HepG2 (cell line): ENCODE measurements around the gene NTRK2. TPM values are rescaled to one million over a fixed set of nuclear protein-coding genes. Genes with fewer than 3 reads are reported as not detected.

Source experiments
- ATAC-seq: fragments of 200-7000 bp; cut with Tn5 transposase; 3 replicates; pipeline ENCODE4 v1.9.1; 2020; ENCODE audit warnings: mild to moderate bottlenecking, moderate library complexity
- BruUV-seq: library from RNA; stranded (reverse); fragments of 400-500 nt; replicated peaks from 2 replicates; lab custom pipeline; 2021; lab: Mats Ljungman, UMichigan
- CTCF ChIA-PET: fragments of 300-600 bp; formaldehyde crosslinking; extraction: SDS; loops from one replicate; lab custom pipeline; 2021; ENCODE audit warnings: low total read pairs, inconsistent platforms, low intra/inter-chr PET ratio; lab: Yijun Ruan, JAX
- POLR2A ChIA-PET: fragments of 350-600 bp; sonication (Branson Sonifier 250); formaldehyde crosslinking; loops from one replicate; lab custom pipeline; 2020; ENCODE audit warnings: antibody characterized with exemption, inconsistent platforms; lab: Yijun Ruan, JAX
- DNase-seq: peaks from one replicate; pipeline ENCODE4 v3.0.0-alpha.2; 2015; ENCODE audit warnings: low spot score
- FAIRE-seq: peaks from 3 replicates; lab custom pipeline; 2011; peaks lifted over from hg19 to GRCh38; lab: Jason Lieb, UNC
- H2AFZ ChIP-seq: one replicate; pipeline ENCODE4 v1.6.1; 2011; ENCODE audit warnings: low read length, inconsistent platforms
- H3K27ac ChIP-seq: fragments of 300-600 bp; 3 replicates; pipeline ENCODE4 v1.8.0; 2011; ENCODE audit warnings: mixed run types, mild to moderate bottlenecking, mixed read lengths, low read length, inconsistent platforms; ENCODE audit not compliant: insufficient read depth; ENCODE audit errors: extremely low read length
- H3K27me3 ChIP-seq, 2 experiments: fragments of 200-600 bp in 1 of 2; 2 replicates in 1 of 2; 3 replicates in 1 of 2; pipeline versions ENCODE4 v1.6.0 to v1.8.0; 2011; ENCODE audit warnings: low read length in 2 of 2, mild to moderate bottlenecking in 2 of 2, moderate library complexity in 2 of 2, inconsistent platforms in 1 of 2; ENCODE audit not compliant: insufficient read depth in 2 of 2, control insufficient read depth in 1 of 2
- H3K36me3 ChIP-seq, 2 experiments: fragments of 200-600 bp in 1 of 2; replicated peaks in 1 of 2; 2 replicates in 1 of 2; 3 replicates in 1 of 2; pipeline versions ENCODE4 v1.5.1 to v1.8.0; 2011; ENCODE audit warnings: low read length in 2 of 2, inconsistent platforms in 1 of 2; ENCODE audit not compliant: insufficient read depth in 2 of 2, control insufficient read depth in 1 of 2
- H3K4me1 ChIP-seq: 2 replicates; pipeline ENCODE4 v1.5.1; 2012; ENCODE audit warnings: low read length, inconsistent platforms; ENCODE audit not compliant: insufficient read depth
- H3K4me2 ChIP-seq: 2 replicates; pipeline ENCODE4 v1.6.0; 2011; ENCODE audit warnings: low read depth, low read length, inconsistent platforms
- H3K4me3 ChIP-seq, 3 experiments: fragments of 200-600 bp in 1 of 3; sonication (generic), shearing (Covaris generic) in 1 of 3; replicated peaks in 1 of 3; 2 replicates each; pipeline ENCODE4 v1.5.1; 2011 to 2016; ENCODE audit warnings: low read length in 3 of 3, inconsistent platforms in 2 of 3, low read depth in 2 of 3, mild to moderate bottlenecking in 2 of 3, control low read depth in 1 of 3, mixed read lengths in 1 of 3; ENCODE audit not compliant: insufficient read depth in 1 of 3
- H3K79me2 ChIP-seq: one replicate; pipeline ENCODE4 v1.6.1; 2011; ENCODE audit warnings: low read length, inconsistent platforms; ENCODE audit not compliant: insufficient read depth
- H3K9ac ChIP-seq: 2 replicates; pipeline ENCODE4 v1.6.0; 2011; ENCODE audit warnings: mild to moderate bottlenecking, low read depth, low read length, inconsistent platforms; ENCODE audit not compliant: insufficient read depth
- H3K9me3 ChIP-seq: 2 replicates; pipeline ENCODE4 v1.5.1; 2012; ENCODE audit warnings: mild to moderate bottlenecking, low read length
- H4K20me1 ChIP-seq: 2 replicates; pipeline ENCODE4 v1.6.0; 2011; ENCODE audit warnings: inconsistent platforms, mild to moderate bottlenecking, low read length, moderate library complexity; ENCODE audit not compliant: insufficient read depth
- CBX2 ChIP-seq, 2 experiments: fragments of 200-600 bp in 1 of 2; sonication (generic); formaldehyde crosslinking in 1 of 2; IDR thresholded peaks; 2 replicates each; pipeline versions ENCODE4 v1.7.0 to v1.8.1; 2018 to 2022; ENCODE audit warnings: low read depth in 2 of 2, low read length in 1 of 2, mild to moderate bottlenecking in 1 of 2, missing genetic modification reagents in 1 of 2
- ERF ChIP-seq: IDR thresholded peaks from 2 replicates; pipeline ENCODE4 v1.6.1; 2018; ENCODE audit warnings: missing biosample characterization, missing genetic modification reagents
- FLYWCH1 ChIP-seq: sonication (generic); formaldehyde crosslinking; IDR thresholded peaks from 2 replicates; pipeline ENCODE4 v1.8.1; 2023; ENCODE audit warnings: mild to moderate bottlenecking, missing genetic modification reagents
- FOXA3 ChIP-seq: IDR thresholded peaks from 2 replicates; pipeline ENCODE4 v1.6.1; 2016; ENCODE audit warnings: missing genetic modification reagents, missing compliant biosample characterization
- KLF11 ChIP-seq: IDR thresholded peaks from 2 replicates; pipeline ENCODE4 v1.6.1; 2016; ENCODE audit warnings: missing compliant biosample characterization
- MED1 ChIP-seq: sonication (generic); formaldehyde crosslinking; IDR thresholded peaks from 2 replicates; pipeline ENCODE4 v1.4.0; 2020; ENCODE audit warnings: missing genetic modification reagents
- MYC ChIP-seq: sonication (generic); formaldehyde crosslinking; IDR thresholded peaks from 2 replicates; pipeline ENCODE4 v1.9.0; 2021; ENCODE audit warnings: missing genetic modification reagents, borderline replicate concordance
- NBN ChIP-seq: fragments of 450-650 bp; conservative IDR thresholded peaks from 2 replicates; pipeline ENCODE4 v1.6.1; 2017
- PHF8 ChIP-seq: sonication (generic); formaldehyde crosslinking; IDR thresholded peaks from 2 replicates; pipeline ENCODE4 v1.5.0; 2020; ENCODE audit warnings: missing genetic modification reagents
- SNAI1 ChIP-seq: sonication (generic); formaldehyde crosslinking; IDR thresholded peaks from 2 replicates; pipeline ENCODE4 v1.5.0; 2020; ENCODE audit warnings: mild to moderate bottlenecking, missing genetic modification reagents, borderline replicate concordance
- SRSF9 ChIP-seq: fragments of 200-400 bp; formaldehyde crosslinking; IDR thresholded peaks from 2 replicates; pipeline ENCODE4 v1.6.1; 2018; ENCODE audit warnings: borderline replicate concordance, mild to moderate bottlenecking, low read depth, low read length; ENCODE audit not compliant: insufficient read depth, poor library complexity, severe bottlenecking
- TAF15 ChIP-seq: fragments of 200-400 bp; formaldehyde crosslinking; IDR thresholded peaks from one replicate; pipeline ENCODE4 v1.6.1; 2018; ENCODE audit warnings: mild to moderate bottlenecking, low read depth, low read length; ENCODE audit not compliant: poor library complexity, severe bottlenecking
- ZBTB21 ChIP-seq: sonication (generic); formaldehyde crosslinking; IDR thresholded peaks from 2 replicates; pipeline ENCODE4 v1.4.0; 2020; ENCODE audit warnings: missing genetic modification reagents
- ZNF101 ChIP-seq: sonication (generic); formaldehyde crosslinking; IDR thresholded peaks from 2 replicates; pipeline ENCODE4 v1.4.0; 2020; ENCODE audit warnings: mild to moderate bottlenecking, low read depth, missing genetic modification reagents, borderline replicate concordance
- ZNF124 ChIP-seq: sonication (generic); formaldehyde crosslinking; IDR thresholded peaks from 2 replicates; pipeline ENCODE4 v1.4.0; 2020; ENCODE audit warnings: missing genetic modification reagents
- ZNF382 ChIP-seq: sonication (generic); formaldehyde crosslinking; IDR thresholded peaks from 2 replicates; pipeline ENCODE4 v1.5.0; 2020; ENCODE audit warnings: missing genetic modification reagents, mild to moderate bottlenecking, borderline replicate concordance
- ZNF430 ChIP-seq: sonication (generic); formaldehyde crosslinking; IDR thresholded peaks from 2 replicates; pipeline ENCODE4 v1.9.0; 2021; ENCODE audit warnings: mild to moderate bottlenecking, missing genetic modification reagents
- ZNF557 ChIP-seq: sonication (generic); formaldehyde crosslinking; IDR thresholded peaks from 2 replicates; pipeline ENCODE4 v1.4.0; 2020; ENCODE audit warnings: missing genetic modification reagents
- ZNF7 ChIP-seq: IDR thresholded peaks from 2 replicates; pipeline ENCODE4 v1.6.1; 2016; ENCODE audit warnings: missing biosample characterization, missing genetic modification reagents
- ZNF790 ChIP-seq: sonication (generic); formaldehyde crosslinking; IDR thresholded peaks from 2 replicates; pipeline ENCODE4 v1.8.0; 2022; ENCODE audit warnings: missing genetic modification reagents, mild to moderate bottlenecking, borderline replicate concordance
- WGBS: methylation state at CpG from one replicate; pipeline ENCODE4 v1.1.6; 2017; ENCODE audit warnings: low lambda C conversion rate; 5-methylcytosine and 5-hydroxymethylcytosine counted together
- in situ Hi-C: cut with HindIII; loops from 2 replicates; pipeline ENCODE4 v1.10.0; 2017; ENCODE audit warnings: low pct_unique_long_range_greater_than_20kb; ENCODE audit not compliant: extremely low pct_ligation_motif_present
- intact Hi-C: fragments of 100-400 bp; cut with micrococcal nuclease; formaldehyde crosslinking; loops from one replicate; pipeline ENCODE4 v1.10.0; 2022; ENCODE audit not compliant: unreplicated experiment
- polyA plus RNA-seq, 8 experiments: library from polyadenylated mRNA; depleted of rRNA in 3 of 8; stranded (reverse) in 7 of 8; unstranded in 1 of 8; fragments of >200 nt; fragmentation: Illumina TruSeq in 4 of 8; extraction: Trizol in 4 of 8; gene quantifications; 2 replicates each; pipeline versions ENCODE4 v1.2.1 to v1.2.3, GENCODE V29; 2011 to 2016; ENCODE audit warnings: low read depth in 4 of 8, missing spikeins in 1 of 8, mixed read lengths in 1 of 8; ENCODE audit not compliant: insufficient read depth in 1 of 8
- total RNA-seq, 5 experiments: library from RNA; depleted of rRNA; stranded (reverse); fragments of >200 nt; fragmentation: Illumina TruSeq; extraction: Trizol; gene quantifications; 2 replicates each; pipeline ENCODE4 v1.2.3, GENCODE V29; 2016; ENCODE audit warnings: low read depth in 1 of 5

NTRK2 gene
- total and polyA plus RNA-seq, 2 of the 13 experiments (the other 11 are each of a cell fraction or from before 2014, with no cell fraction given), result not detected

DNA sequence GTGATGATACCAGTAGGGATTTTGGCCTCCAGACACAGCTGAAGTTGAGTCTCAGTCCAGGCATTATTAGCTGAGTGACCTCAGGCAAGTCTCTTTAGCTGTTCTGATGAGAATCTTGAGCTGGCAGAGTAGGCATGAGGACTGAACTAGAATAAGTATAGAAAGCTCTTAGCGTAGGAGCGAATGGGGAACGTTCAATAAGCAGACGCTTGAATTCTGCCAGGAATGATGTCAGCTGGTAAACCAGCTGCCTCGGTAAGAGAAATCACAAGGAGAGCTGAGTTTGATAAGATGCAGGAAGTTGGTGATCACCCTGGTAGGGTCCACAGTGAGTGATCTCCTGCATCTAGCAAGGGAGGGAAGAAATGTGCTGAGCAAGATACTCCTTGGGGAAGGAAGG, 280.4 kb downstream of the NTRK2 start:
- Histone ChIP-seq H3K9me3 (no peaks in the 10 kb centered on the region), H3K4me3 (no peak overlapping the region), H3K36me3 (no peaks in the 10 kb centered on the region), H4K20me1 (no peaks in the 10 kb centered on the region; the same call in 1 of the 2 replicates), H3K4me1 (no peaks in the 10 kb centered on the region), H3K9ac (no peak overlapping the region), H3K27ac (no peak overlapping the region), H3K4me2 (no peak overlapping the region), H2AFZ (no peak overlapping the region), H3K27me3 (no peaks in the 10 kb centered on the region), H3K79me2 (no peaks in the 10 kb centered on the region)
- in situ Hi-C loops, result loop anchor here (10.0 to 25.0 kb wide), 2 partner anchors 65 to 563 kb away; no protein-coding TSS in a partner anchor
- no peak for DNase-seq
- TF ChIP-seq MYC (CRISPR knock-in tag) (no peak), ZNF124 (no peak), NBN (no peak), ZNF430 (CRISPR knock-in tag) (no peak), FOXA3 (no peak), ZNF557 (CRISPR knock-in tag) (no peak), SNAI1 (no peak), ZBTB21 (CRISPR knock-in tag) (no peak), SRSF9 (no peak), ERF (CRISPR knock-in tag) (no peak), ZNF101 (CRISPR knock-in tag) (no peak), CBX2 (IDR thresholded peaks at IDR 0.05; ENCODE audit: low read depth, low read length) (no peak), CBX2 (CRISPR knock-in tag; IDR thresholded peaks at IDR 0.05; ENCODE audit: low read depth) (no peak), ZNF790 (CRISPR knock-in tag) (no peak), FLYWCH1 (no peak), ZNF382 (CRISPR knock-in tag) (no peak), ZNF7 (no peak), PHF8 (CRISPR knock-in tag) (no peak), TAF15 (no peak), KLF11 (no peak), MED1 (CRISPR knock-in tag) (no peak)
- ATAC-seq, result no peak
- ChIA-PET POLR2A (no interaction called here), CTCF (no interaction called here)
- no TSS peak for BruUV-seq
- WGBS, result 67% methylated on average over 5 of the region's 5 CpGs
- intact Hi-C loops, result no loop called here
- FAIRE-seq, result no peak
